Measurements from ENCODE around the gene GPX2.

- no peak for TF ChIP-seq CTCF (IDR thresholded peaks at IDR 0.05; ENCODE audit: low read depth, low read length, missing input control)
- no peak for TF ChIP-seq REST (IDR thresholded peaks at IDR 0.05)
- TF ChIP-seq SP1 (IDR thresholded peaks at IDR 0.05), result no peak
- TF ChIP-seq MAX (IDR thresholded peaks at IDR 0.05), result no peak
- TF ChIP-seq ATF3 (IDR thresholded peaks at IDR 0.05), result no peak
- no peak for TF ChIP-seq RAD21 (IDR thresholded peaks at IDR 0.05)
- TF ChIP-seq JUND (IDR thresholded peaks at IDR 0.05), result no peak
- TF ChIP-seq YY1 (IDR thresholded peaks at IDR 0.05), result no peak
- no peak for TF ChIP-seq EGR1 (IDR thresholded peaks at IDR 0.05; ENCODE audit: low read depth in 2 of 2)
- no peak for TF ChIP-seq HNF4G (IDR thresholded peaks at IDR 0.05)
- no peak for TF ChIP-seq HNF4A (conservative IDR thresholded peaks at IDR 0.05)
- TF ChIP-seq GABPA (IDR thresholded peaks at IDR 0.05 in 1 of 2, conservative IDR thresholded peaks at IDR 0.05 in 1 of 2), result no peak
Measured at GRCh38 chr14:64920465-64920864, 22.1 kb downstream of the GPX2 start.
